K562 (cell line): Measurements from ENCODE around the gene SH3BP5L. TPM values are rescaled to one million over a fixed set of nuclear protein-coding genes. Genes with fewer than 3 reads are reported as not detected.

ENCODE experiments used
- ATAC-seq: fragments of 200-7000 bp; cut with Tn5 transposase; 3 replicates; pipeline ENCODE4 v1.9.1; 2020; ENCODE audit warnings: moderate library complexity
- BruUV-seq: library from RNA; stranded (reverse); fragments of 400-500 nt; replicated peaks from 2 replicates; lab custom pipeline; 2021; lab: Mats Ljungman, UMichigan
- CTCF ChIA-PET: fragments of 300-600 bp; formaldehyde crosslinking; extraction: SDS; loops from one replicate; lab custom pipeline; 2021; ENCODE audit warnings: low intra/inter-chr PET ratio; lab: Yijun Ruan, JAX
- POLR2A ChIA-PET: fragments of 300-600, 350-650 bp; sonication (Branson Sonifier 250); formaldehyde crosslinking; extraction: SDS; loops from one replicate; lab custom pipeline; 2021; ENCODE audit warnings: antibody characterized with exemption, inconsistent platforms; lab: Yijun Ruan, JAX
- DNase-seq, 4 experiments: peaks; one replicate each; pipeline versions ENCODE4 v3.0.0 to v3.0.0-alpha.2; 2011 to 2018; ENCODE audit warnings: low spot score in 3 of 4, mixed read lengths in 3 of 4; ENCODE audit errors: extremely low read depth in 1 of 4
- FAIRE-seq: peaks from 2 replicates; lab custom pipeline; 2011; peaks lifted over from hg19 to GRCh38; lab: Jason Lieb, UNC
- H2AFZ ChIP-seq: 2 replicates; pipeline ENCODE4 v1.6.0; 2011; ENCODE audit warnings: low read depth, low read length, control low read depth, inconsistent platforms
- H3K27ac ChIP-seq: fragments of 200-600 bp; 3 replicates; pipeline ENCODE4 v1.8.0; 2011; ENCODE audit warnings: low read depth, mild to moderate bottlenecking, control low read depth, inconsistent platforms, low read length, moderate library complexity, mixed read lengths; ENCODE audit errors: extremely low read depth
- H3K27me3 ChIP-seq, 2 experiments: fragments of 300-600 bp in 1 of 2; 2 replicates in 1 of 2; 3 replicates in 1 of 2; pipeline versions ENCODE4 v1.6.0 to v1.8.0; 2011; ENCODE audit warnings: inconsistent platforms in 2 of 2, low read length in 2 of 2, mild to moderate bottlenecking in 1 of 2, mixed read lengths in 1 of 2, moderate library complexity in 1 of 2; ENCODE audit not compliant: control insufficient read depth in 2 of 2, insufficient read depth in 2 of 2
- H3K36me3 ChIP-seq: fragments of 300-600 bp; 3 replicates; pipeline ENCODE4 v1.8.0; 2011; ENCODE audit warnings: mild to moderate bottlenecking, low read length, inconsistent platforms; ENCODE audit not compliant: control insufficient read depth, insufficient read depth
- H3K4me1 ChIP-seq, 2 experiments: fragments of 200-600 bp in 1 of 2; replicated peaks in 1 of 2; 2 replicates in 1 of 2; 3 replicates in 1 of 2; pipeline versions ENCODE4 v1.5.1 to v1.8.0; 2011; ENCODE audit warnings: inconsistent platforms in 2 of 2, low read length in 2 of 2, mild to moderate bottlenecking in 1 of 2, mixed read lengths in 1 of 2, moderate library complexity in 1 of 2; ENCODE audit not compliant: control insufficient read depth in 2 of 2, insufficient read depth in 2 of 2
- H3K4me2 ChIP-seq: 2 replicates; pipeline ENCODE4 v1.6.1; 2011; ENCODE audit warnings: low read length, control low read depth, inconsistent platforms, mixed read lengths; ENCODE audit not compliant: insufficient read depth
- H3K4me3 ChIP-seq: fragments of 200-600 bp; sonication (generic), shearing (Covaris generic); 2 replicates; pipeline ENCODE4 v1.5.1; 2016; ENCODE audit warnings: control low read depth, inconsistent platforms
- H3K79me2 ChIP-seq: fragments of 200-600 bp; 3 replicates; pipeline ENCODE4 v1.8.0; 2011; ENCODE audit warnings: low read length, inconsistent platforms; ENCODE audit not compliant: control insufficient read depth, insufficient read depth
- H3K9ac ChIP-seq, 2 experiments: 2 replicates each; pipeline versions ENCODE4 v1.6.0 to v1.6.1; 2011; ENCODE audit warnings: low read depth in 2 of 2, low read length in 2 of 2, control low read depth in 1 of 2, inconsistent platforms in 1 of 2, mild to moderate bottlenecking in 1 of 2, mixed read lengths in 1 of 2; ENCODE audit not compliant: insufficient read depth in 1 of 2
- H3K9me1 ChIP-seq: one replicate; pipeline ENCODE4 v1.6.0; 2011; ENCODE audit warnings: inconsistent platforms, mild to moderate bottlenecking, low read length, moderate library complexity; ENCODE audit not compliant: control insufficient read depth, insufficient read depth
- H3K9me3 ChIP-seq: replicated peaks from 2 replicates; pipeline ENCODE4 v1.5.1; 2011; ENCODE audit warnings: low read depth, low read length, inconsistent platforms; ENCODE audit not compliant: control insufficient read depth, insufficient read depth
- H4K20me1 ChIP-seq: replicated peaks from 2 replicates; pipeline ENCODE4 v1.6.1; 2011; ENCODE audit warnings: low read length, inconsistent platforms, mixed read lengths; ENCODE audit not compliant: control insufficient read depth, insufficient read depth
- BCOR ChIP-seq: fragments of 450-650 bp; IDR thresholded peaks from 2 replicates; pipeline ENCODE4 v1.6.1; 2016
- BRF2 ChIP-seq: IDR thresholded peaks from 3 replicates; pipeline ENCODE4 v1.6.1; 2011; ENCODE audit warnings: borderline replicate concordance, mild to moderate bottlenecking; ENCODE audit not compliant: insufficient read length, insufficient read depth
- CCAR2 ChIP-seq: fragments of 200-400 bp; formaldehyde crosslinking; IDR thresholded peaks from 2 replicates; pipeline ENCODE4 v1.6.1; 2017; ENCODE audit warnings: mild to moderate bottlenecking, low read depth, low read length
- CHD4 ChIP-seq: fragments of 200-600 bp; sonication (generic); IDR thresholded peaks from 3 replicates; pipeline ENCODE4 v1.6.1; 2012; ENCODE audit warnings: low read depth, mild to moderate bottlenecking, mixed read lengths, low read length, inconsistent platforms; ENCODE audit not compliant: insufficient read depth, insufficient replicate concordance, poor library complexity, severe bottlenecking
- CTCF ChIP-seq, 3 experiments: IDR thresholded peaks in 2 of 3; conservative IDR thresholded peaks in 1 of 3; 2 replicates each; pipeline ENCODE4 v1.5.1; 2011 to 2012; ENCODE audit warnings: low read length in 3 of 3, mild to moderate bottlenecking in 3 of 3, control low read depth in 2 of 3, improper control_type of control experiment in 1 of 3, inconsistent platforms in 1 of 3, low read depth in 1 of 3, mixed read lengths in 1 of 3, moderate library complexity in 1 of 3; ENCODE audit not compliant: insufficient read depth in 2 of 3
- HNRNPH1 ChIP-seq: fragments of 200-400 bp; formaldehyde crosslinking; optimal IDR thresholded peaks from 2 replicates; pipeline ENCODE3; 2017; ENCODE audit warnings: low read depth, mild to moderate bottlenecking, low read length, moderate library complexity
- THAP12 ChIP-seq: fragments of 250-450 bp; sonication (Bioruptor Pico); IDR thresholded peaks from 2 replicates; pipeline ENCODE4 v1.9.0; 2021; ENCODE audit warnings: mild to moderate bottlenecking, inconsistent platforms
- YBX1 ChIP-seq: fragments of 450-650 bp; IDR thresholded peaks from 2 replicates; pipeline ENCODE4 v1.7.1; 2016; ENCODE audit warnings: mild to moderate bottlenecking
- ZFP91 ChIP-seq: sonication (generic); formaldehyde crosslinking; IDR thresholded peaks from 2 replicates; pipeline ENCODE4 v1.8.0; 2022; ENCODE audit warnings: mild to moderate bottlenecking, missing genetic modification reagents
- ZNF655 ChIP-seq: fragments of 250-450 bp; sonication (Bioruptor Pico); IDR thresholded peaks from 2 replicates; pipeline ENCODE4 v1.5.0; 2021
- WGBS: fragments of 100-300 bp; shearing (Covaris generic); methylation state at CpG from one replicate; pipeline ENCODE4 v1.1.6; 2016; ENCODE audit warnings: low coverage, mixed read lengths; ENCODE audit not compliant: insufficient coverage; ENCODE audit errors: missing lambda C conversion rate; 5-methylcytosine and 5-hydroxymethylcytosine counted together
- in situ Hi-C: fragments of 300-500 bp; cut with MboI; formaldehyde crosslinking; loops from 4 replicates; pipeline ENCODE4 v1.15.0; 2018; ENCODE audit warnings: inconsistent platforms, mixed read lengths
- intact Hi-C: fragments of 100-400 bp; cut with micrococcal nuclease; formaldehyde crosslinking; loops from 2 replicates; pipeline ENCODE4 v1.14.2; 2022
- polyA plus RNA-seq, 8 experiments: library from polyadenylated mRNA; depleted of rRNA in 4 of 8; stranded (reverse) in 5 of 8; unstranded in 3 of 8; fragments of >200 nt; fragmentation: Nextera tagmentation in 2 of 8; fragmentation: Illumina TruSeq in 1 of 8; extraction: Ambion mirVana in 2 of 8; extraction: Trizol in 1 of 8; gene quantifications; 2 replicates each; pipeline versions ENCODE4 v1.2.1 to v1.2.3, GENCODE V29; 2011 to 2014; ENCODE audit warnings: inconsistent platforms in 1 of 8, missing spikeins in 1 of 8
- total RNA-seq, 7 experiments: library from RNA; depleted of rRNA in 6 of 7; stranded (reverse); fragments of >200 nt in 6 of 7; fragmentation: Illumina TruSeq in 2 of 7; extraction: Trizol in 2 of 7; gene quantifications; 2 replicates each; pipeline versions ENCODE4 v1.2.1 to v1.2.3, GENCODE V29; 2011 to 2021; ENCODE audit warnings: low replicate concordance in 1 of 7

Gene SH3BP5L
- total and polyA plus RNA-seq, 9 of the 15 experiments (the other 6 are each of a cell fraction or from before 2014, with no cell fraction given) = 1.9 to 26.5 (median 15.8) TPM

- TF ChIP-seq ZNF655 (no peak), ZFP91 (CRISPR knock-in tag) (no peak), CCAR2 (no peak)
These were observed 32.1 kb downstream of the SH3BP5L start (continued) for GRCh38 chr1:248793592-248793991.

- Histone ChIP-seq H2AFZ (no peak overlapping the region), H3K9me3 (no peaks in the 10 kb centered on the region), H3K36me3 (no peaks in the 10 kb centered on the region), H3K27ac (no peak overlapping the region), H3K79me2 (no peaks in the 10 kb centered on the region), H3K9ac (no peak overlapping the region), H3K4me3 (no peak overlapping the region), H3K4me2 (no peak overlapping the region), H3K9me1 (no peaks in the 10 kb centered on the region), H4K20me1 (no peaks in the 10 kb centered on the region), H3K27me3 (no peaks in the 10 kb centered on the region; a peak in 1 of 5 replicates), H3K4me1 (no peaks in the 10 kb centered on the region)
- intact Hi-C loops (no loop called here), in situ Hi-C loops (no loop called here)
- BruUV-seq = no TSS peak
- POLR2A ChIA-PET = no interaction called here
- 2% methylated on average over 5 of the region's 5 CpGs for WGBS
- ATAC-seq (no peak), FAIRE-seq (no peak), DNase-seq (no peak)
- CTCF ChIA-PET = no interaction called here
- TF ChIP-seq CHD4 (no peak), BCOR (no peak), HNRNPH1 (no peak), YBX1 (no peak), BRF2 (no peak), THAP12 (CRISPR knock-in tag) (no peak), CTCF (IDR thresholded peaks at IDR 0.05 in 2 of 3, conservative IDR thresholded peaks at IDR 0.05 in 1 of 3; ENCODE audit: insufficient read depth in 2 of 3, low read depth in 1 of 3, low read length in 3 of 3) (no peak)
These were observed 33.4 kb downstream of the SH3BP5L start for GRCh38 chr1:248792342-248792741.
